H1 (cell line): ENCODE measurements around the gene MYBPC1. TPM values are rescaled to one million over a fixed set of nuclear protein-coding genes. Genes with fewer than 3 reads are reported as not detected.

Experiments used
- CTCF ChIA-PET: fragments of 300-600 bp; sonication (Branson Sonifier 250); formaldehyde crosslinking; loops from one replicate; lab custom pipeline; 2021; ENCODE audit not compliant: partially characterized antibody; lab: Charles Lee
- POLR2A ChIA-PET: fragments of 300-600 bp; sonication (Branson Sonifier 250); formaldehyde crosslinking; loops from one replicate; lab custom pipeline; 2021; ENCODE audit warnings: inconsistent platforms; ENCODE audit not compliant: partially characterized antibody; lab: Charles Lee
- DNase-seq, 2 experiments: peaks; one replicate each; pipeline versions ENCODE4 v3.0.0 to v3.0.0-alpha.2; 2010 to 2022; ENCODE audit warnings: low spot score in 2 of 2, low read depth in 1 of 2, mixed read lengths in 1 of 2
- FAIRE-seq: peaks from 2 replicates; lab custom pipeline; 2011; peaks lifted over from hg19 to GRCh38; lab: Jason Lieb, UNC
- H2AFZ ChIP-seq: 2 replicates; pipeline ENCODE4 v1.8.1; 2012; ENCODE audit warnings: low read length, inconsistent platforms
- H2AK5ac ChIP-seq: 2 replicates; pipeline ENCODE4 v1.6.1; 2013; ENCODE audit warnings: low read depth, low read length
- H2BK120ac ChIP-seq: replicated peaks from 2 replicates; pipeline ENCODE3; 2013; ENCODE audit warnings: low read depth, low read length, inconsistent platforms
- H2BK12ac ChIP-seq: 2 replicates; pipeline ENCODE4 v1.6.1; 2013; ENCODE audit warnings: low read depth, low read length
- H2BK15ac ChIP-seq: 2 replicates; pipeline ENCODE4 v1.6.1; 2013; ENCODE audit warnings: low read length
- H2BK20ac ChIP-seq: 2 replicates; pipeline ENCODE4 v1.6.1; 2013; ENCODE audit warnings: low read length
- H2BK5ac ChIP-seq: 2 replicates; pipeline ENCODE4 v1.6.1; 2013; ENCODE audit warnings: low read depth, low read length
- H3K14ac ChIP-seq: 2 replicates; pipeline ENCODE4 v1.6.1; 2013; ENCODE audit warnings: inconsistent platforms; ENCODE audit not compliant: insufficient read length
- H3K18ac ChIP-seq: 2 replicates; pipeline ENCODE4 v1.6.1; 2013; ENCODE audit warnings: low read length; ENCODE audit errors: extremely low read depth
- H3K23ac ChIP-seq: 2 replicates; pipeline ENCODE4 v1.6.1; 2013; ENCODE audit warnings: inconsistent platforms; ENCODE audit not compliant: insufficient read length
- H3K23me2 ChIP-seq: 2 replicates; pipeline ENCODE4 v1.6.1; 2013; ENCODE audit warnings: low read depth, low read length
- H3K27ac ChIP-seq: 2 replicates; pipeline ENCODE4 v1.6.1; 2011; ENCODE audit warnings: low read depth, low read length, inconsistent platforms
- H3K27me3 ChIP-seq, 4 experiments: replicated peaks in 1 of 4; 1 replicate in 1 of 4; 2 replicates in 3 of 4; pipeline versions ENCODE4 v1.6.1 to v1.8.1; 2011 to 2013; ENCODE audit warnings: low read length in 3 of 4, mild to moderate bottlenecking in 3 of 4, inconsistent platforms in 2 of 4, mixed read lengths in 2 of 4, moderate library complexity in 1 of 4; ENCODE audit not compliant: control insufficient read depth in 3 of 4, insufficient read depth in 3 of 4; ENCODE audit errors: extremely low read depth in 1 of 4
- H3K36me3 ChIP-seq, 4 experiments: 2 replicates each; pipeline versions ENCODE4 v1.6.1 to v1.8.1; 2011 to 2013; ENCODE audit warnings: mild to moderate bottlenecking in 4 of 4, low read length in 3 of 4, moderate library complexity in 2 of 4, control low read depth in 1 of 4, inconsistent platforms in 1 of 4; ENCODE audit not compliant: insufficient read depth in 4 of 4, control insufficient read depth in 2 of 4
- H3K4ac ChIP-seq: replicated peaks from 2 replicates; pipeline ENCODE3; 2013; ENCODE audit warnings: low read length, low read depth, mixed read lengths, inconsistent platforms; ENCODE audit not compliant: insufficient read length
- H3K4me1 ChIP-seq, 4 experiments: replicated peaks in 1 of 4; 1 replicate in 1 of 4; 2 replicates in 3 of 4; pipeline versions ENCODE4 v1.6.1 to v1.8.1; 2011 to 2013; ENCODE audit warnings: low read length in 3 of 4, inconsistent platforms in 2 of 4, mixed read lengths in 1 of 4; ENCODE audit not compliant: insufficient read depth in 4 of 4, control insufficient read depth in 3 of 4
- H3K4me2 ChIP-seq, 2 experiments: 2 replicates each; pipeline versions ENCODE4 v1.6.1 to v1.8.1; 2011 to 2013; ENCODE audit warnings: low read depth in 2 of 2, low read length in 2 of 2, control low read depth in 1 of 2, inconsistent platforms in 1 of 2, mild to moderate bottlenecking in 1 of 2; ENCODE audit not compliant: insufficient read depth in 1 of 2
- H3K4me3 ChIP-seq, 4 experiments: fragments of 200-600, 300-600 bp in 1 of 4; sonication (generic), shearing (Covaris generic), sonication (Bioruptor Twin) in 1 of 4; 2 replicates each; pipeline versions ENCODE4 v1.5.1 to v1.8.1; 2011 to 2016; ENCODE audit warnings: low read length in 4 of 4, low read depth in 3 of 4, control low read depth in 2 of 4, inconsistent platforms in 2 of 4, mild to moderate bottlenecking in 2 of 4, mixed read lengths in 1 of 4, moderate library complexity in 1 of 4; ENCODE audit not compliant: insufficient read depth in 2 of 4; ENCODE audit errors: extremely low read depth in 1 of 4
- H3K56ac ChIP-seq: replicated peaks from 2 replicates; pipeline ENCODE3; 2013; ENCODE audit warnings: low read depth, mild to moderate bottlenecking, mixed read lengths, low read length, inconsistent platforms; ENCODE audit not compliant: insufficient read length
- H3K79me1 ChIP-seq: 2 replicates; pipeline ENCODE4 v1.6.1; 2013; ENCODE audit warnings: low read depth, low read length, control low read depth
- H3K79me2 ChIP-seq, 2 experiments: 2 replicates each; pipeline versions ENCODE4 v1.6.1 to v1.8.1; 2012 to 2013; ENCODE audit warnings: low read length in 2 of 2, mild to moderate bottlenecking in 2 of 2, inconsistent platforms in 1 of 2; ENCODE audit not compliant: insufficient read depth in 2 of 2, control insufficient read depth in 1 of 2
- H3K9ac ChIP-seq, 4 experiments: replicated peaks in 1 of 4; 1 replicate in 1 of 4; 2 replicates in 3 of 4; pipeline versions ENCODE4 v1.6.1 to v1.8.1; 2011 to 2013; ENCODE audit warnings: low read depth in 3 of 4, low read length in 3 of 4, control low read depth in 2 of 4, mild to moderate bottlenecking in 2 of 4, moderate library complexity in 2 of 4, inconsistent platforms in 1 of 4; ENCODE audit errors: extremely low read depth in 1 of 4
- H3K9me3 ChIP-seq, 2 experiments: 2 replicates each; pipeline versions ENCODE4 v1.6.1 to v1.8.1; 2012 to 2013; ENCODE audit warnings: mild to moderate bottlenecking in 2 of 2, moderate library complexity in 2 of 2, control low read depth in 1 of 2, inconsistent platforms in 1 of 2, low read depth in 1 of 2, low read length in 1 of 2, mixed read lengths in 1 of 2; ENCODE audit not compliant: insufficient read depth in 2 of 2
- H4K20me1 ChIP-seq, 2 experiments: replicated peaks in 1 of 2; 2 replicates each; pipeline versions ENCODE3 to v1.8.1; 2011 to 2013; ENCODE audit warnings: inconsistent platforms in 2 of 2, low read length in 2 of 2, mild to moderate bottlenecking in 1 of 2; ENCODE audit not compliant: insufficient read depth in 2 of 2, control insufficient read depth in 1 of 2
- H4K5ac ChIP-seq: 2 replicates; pipeline ENCODE4 v1.6.1; 2013; ENCODE audit warnings: low read length, low read depth, mixed read lengths, inconsistent platforms; ENCODE audit not compliant: insufficient read length
- H4K8ac ChIP-seq: 2 replicates; pipeline ENCODE4 v1.8.0; 2013; ENCODE audit warnings: mild to moderate bottlenecking, moderate library complexity, low read length, inconsistent platforms; ENCODE audit not compliant: insufficient read depth; ENCODE audit errors: extremely low read depth
- H4K91ac ChIP-seq: replicated peaks from 2 replicates; pipeline ENCODE3; 2013; ENCODE audit warnings: low read length, mixed read lengths, inconsistent platforms; ENCODE audit not compliant: insufficient read length
- CREB1 ChIP-seq: IDR thresholded peaks from 2 replicates; pipeline ENCODE4 v1.6.1; 2012; ENCODE audit warnings: inconsistent platforms
- CTCF ChIP-seq, 3 experiments: IDR thresholded peaks; 1 replicate in 2 of 3; 2 replicates in 1 of 3; pipeline versions ENCODE4 v1.5.1 to v1.6.1; 2011; ENCODE audit warnings: low read length in 3 of 3, mild to moderate bottlenecking in 3 of 3, inconsistent platforms in 2 of 3, low read depth in 1 of 3, moderate library complexity in 1 of 3; ENCODE audit not compliant: insufficient read depth in 1 of 3; ENCODE audit errors: control extremely low read depth in 1 of 3
- GABPA ChIP-seq: IDR thresholded peaks from 2 replicates; pipeline ENCODE4 v1.6.1; 2011; ENCODE audit warnings: mild to moderate bottlenecking, low read length, moderate library complexity, borderline replicate concordance; ENCODE audit not compliant: insufficient read depth
- RAD21 ChIP-seq, 2 experiments: IDR thresholded peaks in 1 of 2; conservative IDR thresholded peaks in 1 of 2; 2 replicates each; pipeline ENCODE4 v1.6.1; 2011; ENCODE audit warnings: low read depth in 2 of 2, low read length in 2 of 2, improper control_type of control experiment in 1 of 2, inconsistent platforms in 1 of 2, mild to moderate bottlenecking in 1 of 2, moderate library complexity in 1 of 2
- SP1 ChIP-seq: IDR thresholded peaks from 2 replicates; pipeline ENCODE4 v1.6.1; 2011; ENCODE audit warnings: low read depth, low read length
- whole genome bisulfite sequencing, 2 experiments: shearing (Covaris generic) in 1 of 2; methylation state at CpG; one replicate each; pipeline versions ENCODE4 v1.1.6 to v1.1.7; 2013 to 2015; ENCODE audit warnings: low lambda C conversion rate in 2 of 2, mixed read lengths in 2 of 2, inconsistent platforms in 1 of 2, low coverage in 1 of 2, missing lambda C conversion rate in 1 of 2; ENCODE audit not compliant: insufficient replicate concordance in 2 of 2, insufficient coverage in 1 of 2, insufficient read length in 1 of 2; ENCODE audit errors: extremely low coverage in 1 of 2, missing lambda C conversion rate in 1 of 2; 5-methylcytosine and 5-hydroxymethylcytosine counted together
- polyA plus RNA-seq, 7 experiments: library from polyadenylated mRNA; depleted of rRNA in 3 of 7; stranded (reverse) in 5 of 7; unstranded in 2 of 7; fragments of >200 nt in 5 of 7; fragments of 200-250 nt in 2 of 7; gene quantifications; 1 replicate in 5 of 7; 2 replicates in 1 of 7; 4 replicates in 1 of 7; pipeline versions ENCODE4 v1.2.1 to v1.2.3, GENCODE V29; 2011 to 2013; ENCODE audit warnings: missing spikeins in 2 of 7, mixed read lengths in 2 of 7
- total RNA-seq: library from RNA; stranded (reverse); fragmentation: NEBNext Ultra II Directional; extraction: Animal tissue kit (Norgen Biotek cat#: 25700); gene quantifications from 2 replicates; pipeline ENCODE4 v1.2.1, GENCODE V29; 2021

MYBPC1 gene
- total and polyA plus RNA-seq, 2 of the 8 experiments (the other 6 are each of a cell fraction or from before 2014, with no cell fraction given), result not detected

GRCh38 chr12:101570047-101570446 is 24.7 kb upstream of the MYBPC1 start:
- no peak for TF ChIP-seq CREB1
- TF ChIP-seq CTCF (IDR thresholded peaks at IDR 0.05; ENCODE audit: control extremely low read depth in 1 of 3, insufficient read depth in 1 of 3, low read depth in 1 of 3, low read length in 3 of 3), result peak in 1 of 3 experiments; percentile 21; a peak in 2 of 4 replicates
- no peak for TF ChIP-seq SP1
- peak; percentile 43 to 49 for TF ChIP-seq RAD21 (IDR thresholded peaks at IDR 0.05 in 1 of 2, conservative IDR thresholded peaks at IDR 0.05 in 1 of 2; ENCODE audit: low read depth in 2 of 2, low read length in 2 of 2)
- no peak for TF ChIP-seq GABPA
- Histone ChIP-seq H4K8ac (no peak overlapping the region), H3K4me3 (no peak overlapping the region), H3K27me3 (no peaks in the 10 kb centered on the region), H3K4me1 (peaks cover 2 to 12% (median 10%) of the 10 kb centered on the region in 4 experiments; a peak in 4 of 7 replicates), H2BK20ac (no peak overlapping the region), H3K79me1 (no peaks in the 10 kb centered on the region), H3K36me3 (no peaks in the 10 kb centered on the region), H2BK12ac (no peak overlapping the region), H3K27ac (no peak overlapping the region), H3K23ac (no peak overlapping the region), H4K91ac (no peak overlapping the region), H4K5ac (no peak overlapping the region), H3K56ac (no peak overlapping the region), H3K9ac (no peak overlapping the region), H2AK5ac (no peak overlapping the region), H4K20me1 (no peaks in the 10 kb centered on the region), H3K18ac (no peak overlapping the region), H2BK15ac (no peak overlapping the region), H3K23me2 (no peaks in the 10 kb centered on the region), H2AFZ (0 out of 2 replicates have a peak overlapping the region, but pooled peaks have one; percentile 49), H3K79me2 (no peaks in the 10 kb centered on the region), H3K9me3 (no peaks in the 10 kb centered on the region), H2BK5ac (no peak overlapping the region), H2BK120ac (no peak overlapping the region), H3K4me2 (no peak overlapping the region), H3K4ac (no peak overlapping the region), H3K14ac (no peak overlapping the region)
- CTCF ChIA-PET, result interaction anchor here (0.7 to 1.1 kb wide), 2 partner anchors 19 to 45 kb away, joined by 3 read pairs; no protein-coding TSS in a partner anchor
- POLR2A ChIA-PET, result no interaction called here
- 83% methylated on average over 2 of the region's 2 CpGs; no CpG with 5 or more reads in 1 of the 2 experiments for WGBS, 2 experiments
- FAIRE-seq (peak; percentile 87), DNase-seq (no peak)
